ENCODE results near the gene TGM2. TPM values are rescaled to one million over a fixed set of nuclear protein-coding genes. Genes with fewer than 3 reads are reported as not detected.

TGM2 gene
- total and polyA plus RNA-seq, 12 donors, result 13.4 to 262 (median 98.3) TPM

GRCh38 chr20:38164069-38164468 lies 1.0 kb downstream of the TGM2 start:
- no peak for DNase-seq
- WGBS, 4 donors, result 86 to 97% (median 90%) methylated on average over 5 of the region's 5 CpGs
- Histone ChIP-seq H3K9me3 (replicated peaks in 1 of 3) (no peaks in the 10 kb centered on the region), H3K4me1 (replicated peaks in 1 of 2) (peaks cover 13 to 17% of the 10 kb centered on the region in 2 donors), H3K4me3 (peak overlapping the region in 2 of 4 donors; percentile 45 to 72), H3K27me3 (no peaks in the 10 kb centered on the region), H3K36me3 (replicated peaks in 1 of 2) (peaks cover 0 to 3% of the 10 kb centered on the region in 2 donors), H3K27ac (peak overlapping the region in 2 of 5 donors; percentile 49 to 89)
- no peak for TF ChIP-seq POLR2A (IDR thresholded peaks at IDR 0.05)
- TF ChIP-seq, protein P1, sequence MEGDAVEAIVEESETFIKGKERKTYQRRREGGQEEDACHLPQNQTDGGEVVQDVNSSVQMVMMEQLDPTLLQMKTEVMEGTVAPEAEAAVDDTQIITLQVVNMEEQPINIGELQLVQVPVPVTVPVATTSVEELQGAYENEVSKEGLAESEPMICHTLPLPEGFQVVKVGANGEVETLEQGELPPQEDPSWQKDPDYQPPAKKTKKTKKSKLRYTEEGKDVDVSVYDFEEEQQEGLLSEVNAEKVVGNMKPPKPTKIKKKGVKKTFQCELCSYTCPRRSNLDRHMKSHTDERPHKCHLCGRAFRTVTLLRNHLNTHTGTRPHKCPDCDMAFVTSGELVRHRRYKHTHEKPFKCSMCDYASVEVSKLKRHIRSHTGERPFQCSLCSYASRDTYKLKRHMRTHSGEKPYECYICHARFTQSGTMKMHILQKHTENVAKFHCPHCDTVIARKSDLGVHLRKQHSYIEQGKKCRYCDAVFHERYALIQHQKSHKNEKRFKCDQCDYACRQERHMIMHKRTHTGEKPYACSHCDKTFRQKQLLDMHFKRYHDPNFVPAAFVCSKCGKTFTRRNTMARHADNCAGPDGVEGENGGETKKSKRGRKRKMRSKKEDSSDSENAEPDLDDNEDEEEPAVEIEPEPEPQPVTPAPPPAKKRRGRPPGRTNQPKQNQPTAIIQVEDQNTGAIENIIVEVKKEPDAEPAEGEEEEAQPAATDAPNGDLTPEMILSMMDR (IDR thresholded peaks at IDR 0.05), result no peak
- intact Hi-C loops (cut with DNase I), result no loop called here

- TF ChIP-seq, protein P1 (IDR thresholded peaks at IDR 0.05), result no peak
- TF ChIP-seq POLR2A (IDR thresholded peaks at IDR 0.05), result no peak
- no peaks in the 10 kb centered on the region for H3K9me3 ChIP-seq (replicated peaks in 1 of 3)
- DNase-seq, result peak in 1 of 7 donors; percentile 3
- H3K4me3 ChIP-seq, result peak overlapping the region in 1 of 4 donors; percentile 72
- intact Hi-C loops (cut with DNase I), result no loop called here
- peaks cover 0 to 3% of the 10 kb centered on the region in 2 donors for H3K36me3 ChIP-seq (replicated peaks in 1 of 2)
- WGBS, 4 donors, result 70 to 75% (median 73%) methylated on average over 15 of the region's 15 CpGs
- no peaks in the 10 kb centered on the region for H3K27me3 ChIP-seq
- peaks cover 8 to 12% of the 10 kb centered on the region in 2 donors for H3K4me1 ChIP-seq (replicated peaks in 1 of 2)
- peak overlapping the region in 2 of 5 donors; percentile 49 to 89 for H3K27ac ChIP-seq
Observed at GRCh38 chr20:38162878-38163875, 1.9 kb downstream of the TGM2 start.

DNA sequence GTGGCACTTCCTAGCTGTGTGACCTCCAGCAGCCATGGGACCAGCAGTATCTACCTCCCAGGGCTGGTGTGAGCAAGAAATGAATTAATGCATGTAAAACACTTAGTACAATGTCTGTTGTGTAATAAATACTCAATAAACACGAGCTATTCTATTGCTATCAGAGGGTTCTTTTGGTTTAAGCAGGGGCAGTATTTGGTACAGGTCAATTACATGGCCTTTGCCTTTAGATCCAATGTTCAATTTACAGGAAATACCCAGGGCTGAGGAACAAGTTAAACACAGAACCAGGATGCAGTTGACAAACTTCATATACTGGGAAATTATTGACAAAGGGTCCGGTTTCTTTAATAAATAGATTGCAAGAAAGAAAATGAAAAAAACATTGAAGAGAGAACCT lies 2.9 kb downstream of the TGM2 start:
- intact Hi-C loops (cut with DNase I), result no loop called here
- no peak overlapping the region for H3K4me3 ChIP-seq
- no peak for TF ChIP-seq POLR2A (IDR thresholded peaks at IDR 0.05)
- TF ChIP-seq, protein P1 (IDR thresholded peaks at IDR 0.05), result no peak
- H3K36me3 ChIP-seq (replicated peaks in 1 of 2), result peaks cover 0 to 3% of the 10 kb centered on the region in 2 donors
- no peaks in the 10 kb centered on the region for H3K9me3 ChIP-seq (replicated peaks in 1 of 3)
- no peak for DNase-seq
- H3K4me1 ChIP-seq (replicated peaks in 1 of 2), result peaks cover 8 to 14% of the 10 kb centered on the region in 2 donors
- 62 to 71% (median 70%) methylated on average over 2 of the region's 2 CpGs for WGBS, 4 donors
- H3K27ac ChIP-seq, result peak overlapping the region in 1 of 5 donors; percentile 21
- no peaks in the 10 kb centered on the region for H3K27me3 ChIP-seq

DNA sequence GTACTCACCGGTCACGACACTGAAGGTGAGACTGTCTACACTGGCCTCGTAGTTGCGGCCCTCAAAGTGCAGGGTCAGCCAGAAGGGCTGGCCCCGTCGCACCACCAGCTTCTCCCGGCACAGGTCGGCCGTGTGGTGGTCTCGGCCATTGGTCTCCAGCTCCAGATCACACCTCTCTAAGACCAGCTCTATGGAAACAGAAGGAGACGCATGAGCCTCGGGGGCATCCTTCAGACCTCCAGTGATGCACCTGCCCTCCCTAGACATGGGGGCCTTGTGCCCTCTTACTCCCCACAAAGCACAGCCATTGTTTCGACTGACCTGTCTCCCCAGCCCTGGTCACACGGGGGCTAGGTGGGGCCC lies 3.7 kb downstream of the TGM2 start:
- DNase-seq, result no peak

More for the DNA sequence above, 3.7 kb downstream of the TGM2 start:
- Histone ChIP-seq H3K9me3 (replicated peaks in 1 of 3) (no peaks in the 10 kb centered on the region), H3K27ac (no peak overlapping the region), H3K4me1 (replicated peaks in 1 of 2) (peaks cover 8 to 18% of the 10 kb centered on the region in 2 donors), H3K27me3 (no peaks in the 10 kb centered on the region), H3K36me3 (replicated peaks in 1 of 2) (peaks cover 0 to 3% of the 10 kb centered on the region in 2 donors), H3K4me3 (no peak overlapping the region)
- TF ChIP-seq, protein P1 (IDR thresholded peaks at IDR 0.05), result no peak
- no peak for TF ChIP-seq POLR2A (IDR thresholded peaks at IDR 0.05)
- 86 to 97% (median 95%) methylated on average over 5 to 14 of the region's 14 CpGs for WGBS, 4 donors
- intact Hi-C loops (cut with DNase I), result no loop called here
